A673 (cell line): ENCODE results near the gene FARP2. TPM values are rescaled to one million over a fixed set of nuclear protein-coding genes. Genes with fewer than 3 reads are reported as not detected.

Experiments
- BruUV-seq: library from RNA; stranded (reverse); fragments of 400-500 nt; replicated peaks from 2 replicates; lab custom pipeline; 2021; lab: Mats Ljungman, UMichigan
- CTCF ChIA-PET: fragments of 300-600 bp; sonication (Branson Sonifier 250); formaldehyde crosslinking; loops from one replicate; lab custom pipeline; 2022; ENCODE audit warnings: antibody characterized with exemption; lab: Charles Lee
- POLR2A ChIA-PET: fragments of 300-600 bp; sonication (Branson Sonifier 250); formaldehyde crosslinking; loops from one replicate; lab custom pipeline; 2022; ENCODE audit warnings: antibody characterized with exemption; ENCODE audit not compliant: low non-redundant PET; lab: Charles Lee
- DNase-seq: peaks from one replicate; pipeline ENCODE4 v3.0.0-alpha.2; 2015; ENCODE audit warnings: low spot score
- H3K27ac ChIP-seq: fragments of 200-600 bp; sonication (generic); 2 replicates; pipeline ENCODE4 v1.5.1; 2016; ENCODE audit warnings: mixed run types, low read depth, mild to moderate bottlenecking, mixed read lengths, antibody characterized with exemption, low read length; ENCODE audit not compliant: poor library complexity, severe bottlenecking
- H3K27me3 ChIP-seq: fragments of 200-600 bp; sonication (generic); replicated peaks from 2 replicates; pipeline ENCODE4 v1.6.1; 2017; ENCODE audit warnings: mixed run types, low read depth, mild to moderate bottlenecking, mixed read lengths, antibody characterized with exemption, low read length; ENCODE audit not compliant: insufficient read depth, poor library complexity
- H3K36me3 ChIP-seq: fragments of 200-600 bp; sonication (generic); 2 replicates; pipeline ENCODE4 v1.6.1; 2016; ENCODE audit warnings: mixed run types, mild to moderate bottlenecking, mixed read lengths, antibody characterized with exemption, low read length; ENCODE audit not compliant: insufficient read depth, poor library complexity, severe bottlenecking
- H3K4me1 ChIP-seq: fragments of 200-600 bp; sonication (generic); 2 replicates; pipeline ENCODE4 v1.6.1; 2017; ENCODE audit warnings: mixed run types, mild to moderate bottlenecking, mixed read lengths, antibody characterized with exemption, low read length; ENCODE audit not compliant: insufficient read depth, poor library complexity, severe bottlenecking
- H3K4me3 ChIP-seq: fragments of 200-600 bp; sonication (generic); 2 replicates; pipeline ENCODE4 v1.5.1; 2016; ENCODE audit warnings: low read depth, mixed run types, mild to moderate bottlenecking, mixed read lengths, low read length; ENCODE audit not compliant: poor library complexity, severe bottlenecking
- H3K9me3 ChIP-seq: fragments of 200-600 bp; sonication (generic); 2 replicates; pipeline ENCODE4 v1.6.1; 2016; ENCODE audit warnings: mixed run types, low read depth, mild to moderate bottlenecking, mixed read lengths, antibody characterized with exemption, low read length; ENCODE audit not compliant: poor library complexity, severe bottlenecking
- EZH2 ChIP-seq: fragments of 200-600 bp; sonication (generic); IDR thresholded peaks from 2 replicates; pipeline ENCODE4 v1.6.1; 2017; ENCODE audit warnings: borderline replicate concordance, low read depth, mild to moderate bottlenecking, mixed read lengths, antibody characterized with exemption, low read length; ENCODE audit not compliant: poor library complexity, severe bottlenecking
- intact Hi-C: fragments of 100-400 bp; cut with micrococcal nuclease; formaldehyde crosslinking; loops from one replicate; pipeline ENCODE4 v1.10.0; 2022; ENCODE audit not compliant: unreplicated experiment
- total RNA-seq: library from RNA; stranded (reverse); gene quantifications from 2 replicates; pipeline ENCODE4 v1.2.3, GENCODE V29; 2021
- TF ChIP-seq, protein P1 (sequence below): fragments of 300-800, 200-600 bp; sonication (generic); conservative IDR thresholded peaks from 2 replicates; pipeline ENCODE4 v1.5.1; 2017; ENCODE audit warnings: low read depth, mild to moderate bottlenecking, antibody characterized with exemption, low read length, moderate library complexity, mixed read lengths

The FARP2 gene
- total RNA-seq, 1 experiment from 2014 or later = 53.3 TPM

DNA sequence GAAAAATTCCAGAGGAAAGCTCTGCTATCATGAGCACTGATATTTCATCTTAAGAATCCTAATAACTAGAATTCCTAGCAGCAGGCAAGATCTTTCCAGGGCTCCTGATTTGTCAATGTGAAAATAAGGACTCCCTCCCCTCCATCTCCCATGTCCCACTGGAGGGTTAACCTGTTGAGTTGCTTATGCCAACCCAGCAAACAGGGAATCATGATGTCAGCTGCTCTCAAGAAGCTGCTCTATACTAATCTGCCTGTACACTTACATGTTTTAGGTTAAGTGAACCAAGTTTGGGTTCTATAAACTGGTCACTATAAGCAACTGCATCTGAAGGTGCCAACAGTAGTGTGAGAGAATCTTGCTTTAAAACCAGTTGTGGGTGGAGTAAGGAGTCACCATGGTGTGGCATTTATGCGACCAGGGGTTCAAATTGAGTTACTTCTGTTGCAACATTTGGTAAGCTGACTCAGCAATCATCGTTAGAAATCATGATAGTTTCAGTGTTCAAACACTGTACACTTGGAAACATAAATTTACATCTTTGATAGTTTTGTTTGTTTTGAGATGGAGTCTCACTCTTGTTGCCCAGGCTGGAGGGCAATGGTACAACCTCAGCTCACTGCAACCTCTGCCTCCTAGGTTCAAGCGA is 98.9 kb downstream of the FARP2 start:
- POLR2A ChIA-PET = no interaction called here

DNA sequence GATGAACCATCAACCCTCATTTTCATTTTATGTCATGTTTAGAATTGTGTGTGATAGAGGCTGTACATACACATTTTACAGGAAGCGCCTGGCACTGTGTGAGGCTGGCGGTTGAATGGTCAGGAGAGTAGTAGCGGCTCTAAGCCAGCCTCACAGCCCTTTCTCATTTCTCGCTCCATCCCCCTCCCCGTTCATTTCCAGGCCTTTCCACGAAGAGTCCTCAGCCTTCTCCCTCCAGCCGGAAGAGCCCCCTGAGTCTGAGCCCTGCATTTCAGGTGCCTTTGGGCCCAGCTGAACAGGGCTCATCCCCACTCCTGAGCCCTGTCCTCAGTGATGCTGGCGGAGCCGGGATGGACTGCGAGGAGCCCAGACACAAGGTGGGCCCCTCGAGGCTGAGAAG is 100.5 kb downstream of the FARP2 start:
- no peaks in the 10 kb centered on the region for H3K27me3 ChIP-seq

More for the DNA sequence above, 98.9 kb downstream of the FARP2 start:
- H3K9me3 ChIP-seq = no peaks in the 10 kb centered on the region
- TF ChIP-seq EZH2 = no peak
- TF ChIP-seq, protein P1, sequence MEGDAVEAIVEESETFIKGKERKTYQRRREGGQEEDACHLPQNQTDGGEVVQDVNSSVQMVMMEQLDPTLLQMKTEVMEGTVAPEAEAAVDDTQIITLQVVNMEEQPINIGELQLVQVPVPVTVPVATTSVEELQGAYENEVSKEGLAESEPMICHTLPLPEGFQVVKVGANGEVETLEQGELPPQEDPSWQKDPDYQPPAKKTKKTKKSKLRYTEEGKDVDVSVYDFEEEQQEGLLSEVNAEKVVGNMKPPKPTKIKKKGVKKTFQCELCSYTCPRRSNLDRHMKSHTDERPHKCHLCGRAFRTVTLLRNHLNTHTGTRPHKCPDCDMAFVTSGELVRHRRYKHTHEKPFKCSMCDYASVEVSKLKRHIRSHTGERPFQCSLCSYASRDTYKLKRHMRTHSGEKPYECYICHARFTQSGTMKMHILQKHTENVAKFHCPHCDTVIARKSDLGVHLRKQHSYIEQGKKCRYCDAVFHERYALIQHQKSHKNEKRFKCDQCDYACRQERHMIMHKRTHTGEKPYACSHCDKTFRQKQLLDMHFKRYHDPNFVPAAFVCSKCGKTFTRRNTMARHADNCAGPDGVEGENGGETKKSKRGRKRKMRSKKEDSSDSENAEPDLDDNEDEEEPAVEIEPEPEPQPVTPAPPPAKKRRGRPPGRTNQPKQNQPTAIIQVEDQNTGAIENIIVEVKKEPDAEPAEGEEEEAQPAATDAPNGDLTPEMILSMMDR = no peak
- DNase-seq = no peak
- intact Hi-C loops = no loop called here
- no peak overlapping the region for H3K27ac ChIP-seq
- H3K4me1 ChIP-seq = no peaks in the 10 kb centered on the region
- no peak overlapping the region for H3K4me3 ChIP-seq
- H3K36me3 ChIP-seq = no peaks in the 10 kb centered on the region
- CTCF ChIA-PET = no interaction called here
- no TSS peak for BruUV-seq
- no peaks in the 10 kb centered on the region for H3K27me3 ChIP-seq

DNA sequence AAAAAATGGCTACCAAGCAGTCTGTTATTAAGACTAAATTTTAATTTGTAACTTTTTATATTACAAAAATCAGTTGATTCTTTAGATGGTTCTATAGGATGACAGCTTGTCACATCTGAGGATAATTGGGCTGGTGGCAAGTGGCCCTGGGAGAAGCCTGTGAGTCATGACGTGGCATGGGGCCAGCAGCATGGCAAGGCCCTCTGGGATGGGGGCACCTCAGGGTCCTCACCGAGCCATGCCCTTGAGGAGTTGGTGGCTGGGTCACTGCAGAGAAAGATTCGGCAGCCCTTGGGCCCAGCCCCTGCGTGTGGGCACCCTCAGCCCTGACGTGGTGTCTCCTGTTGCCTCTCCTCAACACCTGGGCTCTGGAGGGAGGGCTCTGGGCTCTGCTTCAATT is 102.6 kb downstream of the FARP2 start:
- no TSS peak for BruUV-seq
- CTCF ChIA-PET = no interaction called here
- Histone ChIP-seq H3K27ac (no peak overlapping the region), H3K4me3 (no peak overlapping the region), H3K36me3 (no peaks in the 10 kb centered on the region), H3K9me3 (no peaks in the 10 kb centered on the region), H3K4me1 (no peaks in the 10 kb centered on the region), H3K27me3 (no peaks in the 10 kb centered on the region)
- intact Hi-C loops = no loop called here
- POLR2A ChIA-PET = no interaction called here
- DNase-seq = peak; percentile 29
- no peak for TF ChIP-seq EZH2
- TF ChIP-seq, protein P1 = no peak

More for the DNA sequence above, 100.5 kb downstream of the FARP2 start:
- ChIA-PET POLR2A (no interaction called here), CTCF (no interaction called here)
- H3K4me3 ChIP-seq = no peak overlapping the region
- H3K27ac ChIP-seq = no peak overlapping the region
- BruUV-seq = no TSS peak
- intact Hi-C loops = no loop called here
- H3K36me3 ChIP-seq = no peaks in the 10 kb centered on the region
- no peaks in the 10 kb centered on the region for H3K9me3 ChIP-seq
- no peak for DNase-seq
- TF ChIP-seq, protein P1 = no peak
- no peak for TF ChIP-seq EZH2
- H3K4me1 ChIP-seq = no peaks in the 10 kb centered on the region
